ENCODE data around the gene FLII. TPM values are rescaled to one million over a fixed set of nuclear protein-coding genes. Genes with fewer than 3 reads are reported as not detected.

The FLII gene
- total RNA-seq, 1 experiment from 2014 or later = 309 TPM

DNA sequence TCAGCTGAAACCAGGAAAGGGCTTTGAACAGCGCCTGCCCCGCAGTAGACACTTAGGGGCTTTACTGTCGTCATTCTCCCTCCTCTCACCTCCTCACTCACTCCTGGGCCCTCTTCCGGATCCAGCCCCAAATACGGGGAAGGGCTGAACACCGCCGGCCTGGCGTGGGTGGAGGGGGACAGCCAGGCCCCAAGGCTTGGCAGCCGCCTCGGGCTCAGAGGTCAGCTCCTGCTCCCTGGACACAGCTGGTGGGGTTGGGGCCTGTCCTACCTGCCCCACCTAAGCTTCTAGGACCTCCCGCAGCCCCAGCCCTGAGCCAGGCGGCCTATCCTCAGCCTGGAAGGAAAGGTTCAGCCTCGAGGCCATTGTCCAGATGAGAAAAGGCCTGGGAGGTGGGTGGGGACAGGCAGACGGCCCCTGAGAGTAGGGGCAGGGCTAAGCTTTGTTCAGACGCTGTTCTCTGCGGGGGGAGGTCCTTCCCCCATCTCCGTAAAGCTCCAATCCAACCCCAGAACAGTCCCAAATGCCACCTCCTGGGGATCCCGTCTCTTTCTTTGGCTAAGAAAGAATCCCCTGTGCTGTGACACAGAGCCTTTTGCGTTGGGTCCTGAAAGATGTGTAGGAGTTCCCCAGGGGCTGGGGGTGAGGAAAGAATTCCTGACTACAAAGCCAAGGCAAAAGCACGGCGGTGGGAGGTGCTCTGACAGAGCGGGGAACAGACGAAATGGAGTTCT, 34.0 kb downstream of the FLII start (continued):
- TF ChIP-seq, protein P1, sequence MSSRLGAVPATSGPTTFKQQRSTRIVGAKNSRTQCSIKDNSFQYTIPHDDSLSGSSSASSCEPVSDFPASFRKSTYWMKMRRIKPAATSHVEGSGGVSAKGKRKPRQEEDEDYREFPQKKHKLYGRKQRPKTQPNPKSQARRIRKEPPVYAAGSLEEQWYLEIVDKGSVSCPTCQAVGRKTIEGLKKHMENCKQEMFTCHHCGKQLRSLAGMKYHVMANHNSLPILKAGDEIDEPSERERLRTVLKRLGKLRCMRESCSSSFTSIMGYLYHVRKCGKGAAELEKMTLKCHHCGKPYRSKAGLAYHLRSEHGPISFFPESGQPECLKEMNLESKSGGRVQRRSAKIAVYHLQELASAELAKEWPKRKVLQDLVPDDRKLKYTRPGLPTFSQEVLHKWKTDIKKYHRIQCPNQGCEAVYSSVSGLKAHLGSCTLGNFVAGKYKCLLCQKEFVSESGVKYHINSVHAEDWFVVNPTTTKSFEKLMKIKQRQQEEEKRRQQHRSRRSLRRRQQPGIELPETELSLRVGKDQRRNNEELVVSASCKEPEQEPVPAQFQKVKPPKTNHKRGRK (CRISPR knock-in tag; IDR thresholded peaks at IDR 0.05; ENCODE audit: borderline replicate concordance) = no peak
- TF ChIP-seq, protein P2, sequence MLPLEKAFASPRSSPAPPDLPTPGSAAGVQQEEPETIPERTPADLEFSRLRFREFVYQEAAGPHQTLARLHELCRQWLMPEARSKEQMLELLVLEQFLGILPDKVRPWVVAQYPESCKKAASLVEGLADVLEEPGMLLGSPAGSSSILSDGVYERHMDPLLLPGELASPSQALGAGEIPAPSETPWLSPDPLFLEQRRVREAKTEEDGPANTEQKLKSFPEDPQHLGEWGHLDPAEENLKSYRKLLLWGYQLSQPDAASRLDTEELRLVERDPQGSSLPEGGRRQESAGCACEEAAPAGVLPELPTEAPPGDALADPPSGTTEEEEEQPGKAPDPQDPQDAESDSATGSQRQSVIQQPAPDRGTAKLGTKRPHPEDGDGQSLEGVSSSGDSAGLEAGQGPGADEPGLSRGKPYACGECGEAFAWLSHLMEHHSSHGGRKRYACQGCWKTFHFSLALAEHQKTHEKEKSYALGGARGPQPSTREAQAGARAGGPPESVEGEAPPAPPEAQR (CRISPR knock-in tag; IDR thresholded peaks at IDR 0.05) = no peak
- TF ChIP-seq KAT7 (CRISPR knock-in tag; IDR thresholded peaks at IDR 0.05; ENCODE audit: borderline replicate concordance) (no peak), CREM (CRISPR knock-in tag; IDR thresholded peaks at IDR 0.05) (no peak), IRF2 (CRISPR knock-in tag; IDR thresholded peaks at IDR 0.05; ENCODE audit: borderline replicate concordance, low read depth) (no peak), NR1H2 (CRISPR knock-in tag; IDR thresholded peaks at IDR 0.05) (no peak), FOXP1 (CRISPR knock-in tag; IDR thresholded peaks at IDR 0.05; ENCODE audit: borderline replicate concordance) (peak; percentile 74), ELF4 (CRISPR knock-in tag; IDR thresholded peaks at IDR 0.05; ENCODE audit: low read depth) (no peak), SP1 (CRISPR knock-in tag; conservative IDR thresholded peaks at IDR 0.05) (peak; percentile 74), ZNF423 (CRISPR knock-in tag; IDR thresholded peaks at IDR 0.05) (no peak), GTF2I (CRISPR knock-in tag; conservative IDR thresholded peaks at IDR 0.05) (no peak), TP53 (CRISPR knock-in tag; IDR thresholded peaks at IDR 0.05) (0 out of 2 replicates have a peak, but pooled peaks have one; percentile 19), ZNF671 (CRISPR knock-in tag; IDR thresholded peaks at IDR 0.05) (no peak), TEAD4 (CRISPR knock-in tag; IDR thresholded peaks at IDR 0.05) (no peak), FOXJ3 (CRISPR knock-in tag; IDR thresholded peaks at IDR 0.05; ENCODE audit: borderline replicate concordance) (no peak)
- TF ChIP-seq, protein P3, sequence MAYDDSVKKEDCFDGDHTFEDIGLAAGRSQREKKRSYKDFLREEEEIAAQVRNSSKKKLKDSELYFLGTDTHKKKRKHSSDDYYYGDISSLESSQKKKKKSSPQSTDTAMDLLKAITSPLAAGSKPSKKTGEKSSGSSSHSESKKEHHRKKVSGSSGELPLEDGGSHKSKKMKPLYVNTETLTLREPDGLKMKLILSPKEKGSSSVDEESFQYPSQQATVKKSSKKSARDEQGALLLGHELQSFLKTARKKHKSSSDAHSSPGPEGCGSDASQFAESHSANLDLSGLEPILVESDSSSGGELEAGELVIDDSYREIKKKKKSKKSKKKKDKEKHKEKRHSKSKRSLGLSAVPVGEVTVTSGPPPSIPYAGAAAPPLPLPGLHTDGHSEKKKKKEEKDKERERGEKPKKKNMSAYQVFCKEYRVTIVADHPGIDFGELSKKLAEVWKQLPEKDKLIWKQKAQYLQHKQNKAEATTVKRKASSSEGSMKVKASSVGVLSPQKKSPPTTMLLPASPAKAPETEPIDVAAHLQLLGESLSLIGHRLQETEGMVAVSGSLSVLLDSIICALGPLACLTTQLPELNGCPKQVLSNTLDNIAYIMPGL (CRISPR knock-in tag; IDR thresholded peaks at IDR 0.05) = no peak
- TF ChIP-seq, protein P4, sequence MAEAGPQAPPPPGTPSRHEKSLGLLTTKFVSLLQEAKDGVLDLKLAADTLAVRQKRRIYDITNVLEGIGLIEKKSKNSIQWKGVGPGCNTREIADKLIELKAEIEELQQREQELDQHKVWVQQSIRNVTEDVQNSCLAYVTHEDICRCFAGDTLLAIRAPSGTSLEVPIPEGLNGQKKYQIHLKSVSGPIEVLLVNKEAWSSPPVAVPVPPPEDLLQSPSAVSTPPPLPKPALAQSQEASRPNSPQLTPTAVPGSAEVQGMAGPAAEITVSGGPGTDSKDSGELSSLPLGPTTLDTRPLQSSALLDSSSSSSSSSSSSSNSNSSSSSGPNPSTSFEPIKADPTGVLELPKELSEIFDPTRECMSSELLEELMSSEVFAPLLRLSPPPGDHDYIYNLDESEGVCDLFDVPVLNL (CRISPR knock-in tag; IDR thresholded peaks at IDR 0.05; ENCODE audit: borderline replicate concordance, low read depth) = no peak
- TF ChIP-seq, protein P5, sequence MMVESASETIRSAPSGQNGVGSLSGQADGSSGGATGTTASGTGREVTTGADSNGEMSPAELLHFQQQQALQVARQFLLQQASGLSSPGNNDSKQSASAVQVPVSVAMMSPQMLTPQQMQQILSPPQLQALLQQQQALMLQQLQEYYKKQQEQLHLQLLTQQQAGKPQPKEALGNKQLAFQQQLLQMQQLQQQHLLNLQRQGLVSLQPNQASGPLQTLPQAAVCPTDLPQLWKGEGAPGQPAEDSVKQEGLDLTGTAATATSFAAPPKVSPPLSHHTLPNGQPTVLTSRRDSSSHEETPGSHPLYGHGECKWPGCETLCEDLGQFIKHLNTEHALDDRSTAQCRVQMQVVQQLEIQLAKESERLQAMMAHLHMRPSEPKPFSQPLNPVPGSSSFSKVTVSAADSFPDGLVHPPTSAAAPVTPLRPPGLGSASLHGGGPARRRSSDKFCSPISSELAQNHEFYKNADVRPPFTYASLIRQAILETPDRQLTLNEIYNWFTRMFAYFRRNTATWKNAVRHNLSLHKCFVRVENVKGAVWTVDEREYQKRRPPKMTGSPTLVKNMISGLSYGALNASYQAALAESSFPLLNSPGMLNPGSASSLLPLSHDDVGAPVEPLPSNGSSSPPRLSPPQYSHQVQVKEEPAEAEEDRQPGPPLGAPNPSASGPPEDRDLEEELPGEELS (CRISPR knock-in tag; IDR thresholded peaks at IDR 0.05) = peak; percentile 22; the same call in 1 of the 2 replicates
- TF ChIP-seq, protein P6, sequence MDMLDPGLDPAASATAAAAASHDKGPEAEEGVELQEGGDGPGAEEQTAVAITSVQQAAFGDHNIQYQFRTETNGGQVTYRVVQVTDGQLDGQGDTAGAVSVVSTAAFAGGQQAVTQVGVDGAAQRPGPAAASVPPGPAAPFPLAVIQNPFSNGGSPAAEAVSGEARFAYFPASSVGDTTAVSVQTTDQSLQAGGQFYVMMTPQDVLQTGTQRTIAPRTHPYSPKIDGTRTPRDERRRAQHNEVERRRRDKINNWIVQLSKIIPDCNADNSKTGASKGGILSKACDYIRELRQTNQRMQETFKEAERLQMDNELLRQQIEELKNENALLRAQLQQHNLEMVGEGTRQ (CRISPR knock-in tag; IDR thresholded peaks at IDR 0.05) = no peak
- TF ChIP-seq, protein P7, sequence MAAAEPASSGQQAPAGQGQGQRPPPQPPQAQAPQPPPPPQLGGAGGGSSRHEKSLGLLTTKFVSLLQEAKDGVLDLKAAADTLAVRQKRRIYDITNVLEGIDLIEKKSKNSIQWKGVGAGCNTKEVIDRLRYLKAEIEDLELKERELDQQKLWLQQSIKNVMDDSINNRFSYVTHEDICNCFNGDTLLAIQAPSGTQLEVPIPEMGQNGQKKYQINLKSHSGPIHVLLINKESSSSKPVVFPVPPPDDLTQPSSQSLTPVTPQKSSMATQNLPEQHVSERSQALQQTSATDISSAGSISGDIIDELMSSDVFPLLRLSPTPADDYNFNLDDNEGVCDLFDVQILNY (CRISPR knock-in tag; IDR thresholded peaks at IDR 0.05) = no peak
- TF ChIP-seq, protein P8, sequence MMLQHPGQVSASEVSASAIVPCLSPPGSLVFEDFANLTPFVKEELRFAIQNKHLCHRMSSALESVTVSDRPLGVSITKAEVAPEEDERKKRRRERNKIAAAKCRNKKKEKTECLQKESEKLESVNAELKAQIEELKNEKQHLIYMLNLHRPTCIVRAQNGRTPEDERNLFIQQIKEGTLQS (CRISPR knock-in tag; conservative IDR thresholded peaks at IDR 0.05) = no peak
- TF ChIP-seq, protein P9, sequence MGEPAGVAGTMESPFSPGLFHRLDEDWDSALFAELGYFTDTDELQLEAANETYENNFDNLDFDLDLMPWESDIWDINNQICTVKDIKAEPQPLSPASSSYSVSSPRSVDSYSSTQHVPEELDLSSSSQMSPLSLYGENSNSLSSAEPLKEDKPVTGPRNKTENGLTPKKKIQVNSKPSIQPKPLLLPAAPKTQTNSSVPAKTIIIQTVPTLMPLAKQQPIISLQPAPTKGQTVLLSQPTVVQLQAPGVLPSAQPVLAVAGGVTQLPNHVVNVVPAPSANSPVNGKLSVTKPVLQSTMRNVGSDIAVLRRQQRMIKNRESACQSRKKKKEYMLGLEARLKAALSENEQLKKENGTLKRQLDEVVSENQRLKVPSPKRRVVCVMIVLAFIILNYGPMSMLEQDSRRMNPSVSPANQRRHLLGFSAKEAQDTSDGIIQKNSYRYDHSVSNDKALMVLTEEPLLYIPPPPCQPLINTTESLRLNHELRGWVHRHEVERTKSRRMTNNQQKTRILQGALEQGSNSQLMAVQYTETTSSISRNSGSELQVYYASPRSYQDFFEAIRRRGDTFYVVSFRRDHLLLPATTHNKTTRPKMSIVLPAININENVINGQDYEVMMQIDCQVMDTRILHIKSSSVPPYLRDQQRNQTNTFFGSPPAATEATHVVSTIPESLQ (CRISPR knock-in tag; IDR thresholded peaks at IDR 0.05) = no peak
- TF ChIP-seq, protein P10, sequence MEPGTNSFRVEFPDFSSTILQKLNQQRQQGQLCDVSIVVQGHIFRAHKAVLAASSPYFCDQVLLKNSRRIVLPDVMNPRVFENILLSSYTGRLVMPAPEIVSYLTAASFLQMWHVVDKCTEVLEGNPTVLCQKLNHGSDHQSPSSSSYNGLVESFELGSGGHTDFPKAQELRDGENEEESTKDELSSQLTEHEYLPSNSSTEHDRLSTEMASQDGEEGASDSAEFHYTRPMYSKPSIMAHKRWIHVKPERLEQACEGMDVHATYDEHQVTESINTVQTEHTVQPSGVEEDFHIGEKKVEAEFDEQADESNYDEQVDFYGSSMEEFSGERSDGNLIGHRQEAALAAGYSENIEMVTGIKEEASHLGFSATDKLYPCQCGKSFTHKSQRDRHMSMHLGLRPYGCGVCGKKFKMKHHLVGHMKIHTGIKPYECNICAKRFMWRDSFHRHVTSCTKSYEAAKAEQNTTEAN (CRISPR knock-in tag; IDR thresholded peaks at IDR 0.05) = 0 out of 2 replicates have a peak, but pooled peaks have one; percentile 23

Measured in WTC11 (cell line).